Panc1 (cell line): Measurements from ENCODE around the gene HIKESHI.
"Not testable (repeated sequence)": the region's sequence is repeated elsewhere in the genome, so short reads cannot be mapped to it uniquely, and the experiment has no call there.

ENCODE experiments used
- CTCF ChIP-seq: fragments of 450-650 bp; IDR thresholded peaks from 2 replicates; pipeline ENCODE4 v1.5.1; 2017; ENCODE audit warnings: mild to moderate bottlenecking
- REST ChIP-seq, 2 experiments: IDR thresholded peaks; 2 replicates each; pipeline ENCODE4 v1.6.1; 2011 to 2012; ENCODE audit warnings: low read depth in 2 of 2, control low read depth in 1 of 2, low read length in 1 of 2, mild to moderate bottlenecking in 1 of 2, moderate library complexity in 1 of 2; ENCODE audit not compliant: insufficient read depth in 1 of 2

GRCh38 chr11:86308710-86309109, 6.7 kb downstream of the HIKESHI start:
- TF ChIP-seq CTCF; REST (IDR thresholded peaks at IDR 0.05; ENCODE audit: insufficient read depth in 1 of 2, low read depth in 2 of 2, low read length in 1 of 2): not testable (repeated sequence)
